IMR-90 (cell line): ENCODE data around the gene CCDC43.

Source experiments
- CEBPB ChIP-seq: IDR thresholded peaks from 2 replicates; pipeline ENCODE4 v1.6.1; 2012; ENCODE audit warnings: low read depth, low read length, improper control_type of control experiment
- CTCF ChIP-seq: conservative IDR thresholded peaks from 2 replicates; pipeline ENCODE4 v1.5.1; 2012; ENCODE audit warnings: mild to moderate bottlenecking, low read depth, low read length, improper control_type of control experiment
- ELK1 ChIP-seq: fragments of 150-350 bp; IDR thresholded peaks from 2 replicates; pipeline ENCODE4 v1.6.1; 2016; ENCODE audit warnings: low read depth, mild to moderate bottlenecking, low read length, moderate library complexity, borderline replicate concordance
- FOS ChIP-seq: fragments of 150-350 bp; IDR thresholded peaks from 2 replicates; pipeline ENCODE4 v1.6.1; 2016; ENCODE audit warnings: low read depth, low read length
- MAFK ChIP-seq: IDR thresholded peaks from 2 replicates; pipeline ENCODE4 v1.6.1; 2012; ENCODE audit warnings: low read depth, low read length, improper control_type of control experiment
- POLR2A ChIP-seq: IDR thresholded peaks from 2 replicates; pipeline ENCODE4 v1.6.1; 2012; ENCODE audit warnings: mild to moderate bottlenecking, low read depth, low read length
- RAD21 ChIP-seq: IDR thresholded peaks from 2 replicates; pipeline ENCODE4 v1.6.1; 2012; ENCODE audit warnings: low read length, improper control_type of control experiment

DNA sequence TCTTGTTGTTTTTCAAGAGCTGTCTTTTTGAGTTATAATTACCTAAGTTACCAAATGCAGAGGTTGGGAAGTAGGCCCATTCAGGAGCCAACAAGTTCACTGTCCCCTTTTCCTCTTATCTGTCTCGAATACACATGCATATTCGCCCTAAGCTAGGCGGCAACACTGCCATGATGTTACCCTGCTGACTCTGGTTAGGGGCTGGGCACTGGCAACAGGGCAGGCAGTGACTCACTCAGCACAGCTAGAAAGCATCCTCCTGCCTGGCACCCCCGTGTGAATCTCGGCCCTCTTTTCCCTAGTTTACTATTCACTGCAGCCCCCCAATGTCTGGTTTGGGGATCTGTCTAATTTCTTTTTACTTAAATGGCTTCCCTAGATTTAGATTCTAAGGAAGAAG is 32.7 kb upstream of the CCDC43 start:
- TF ChIP-seq CTCF (no peak), CEBPB (no peak), POLR2A (no peak), RAD21 (no peak), ELK1 (no peak), MAFK (no peak), FOS (no peak)
